K562 (cell line): ENCODE data around the gene DAB1.

Source experiments
- EP300 ChIP-seq: IDR thresholded peaks from 2 replicates; pipeline ENCODE4 v1.6.1; 2012; ENCODE audit warnings: low read length, improper control_type of control experiment
- JUND ChIP-seq, 2 experiments: IDR thresholded peaks; 2 replicates in 1 of 2; 3 replicates in 1 of 2; pipeline ENCODE4 v1.6.1; 2011; ENCODE audit warnings: borderline replicate concordance in 2 of 2, low read depth in 2 of 2, low read length in 2 of 2, improper control_type of control experiment in 1 of 2, missing biosample characterization in 1 of 2, missing genetic modification characterization in 1 of 2, missing genetic modification reagents in 1 of 2
- MYBL2 ChIP-seq, 2 experiments: fragments of 450-650 bp in 1 of 2; sonication (generic) in 1 of 2; formaldehyde crosslinking in 1 of 2; IDR thresholded peaks; 2 replicates each; pipeline versions ENCODE4 v1.6.1 to v1.8.1; 2017 to 2022; ENCODE audit warnings: borderline replicate concordance in 1 of 2, inconsistent platforms in 1 of 2, low read depth in 1 of 2, mild to moderate bottlenecking in 1 of 2, missing genetic modification reagents in 1 of 2, moderate library complexity in 1 of 2
- ZNF184 ChIP-seq: sonication (generic); formaldehyde crosslinking; IDR thresholded peaks from 2 replicates; pipeline ENCODE4 v1.5.0; 2020; ENCODE audit warnings: missing genetic modification reagents
- ZNF274 ChIP-seq: IDR thresholded peaks from 2 replicates; pipeline ENCODE4 v1.6.1; 2011; ENCODE audit warnings: low read depth, mild to moderate bottlenecking, low read length, moderate library complexity, borderline replicate concordance
- ZNF780A ChIP-seq: fragments of 250-450 bp; sonication (Bioruptor Pico); IDR thresholded peaks from 2 replicates; pipeline ENCODE4 v1.5.0; 2021; ENCODE audit warnings: mild to moderate bottlenecking
- TF ChIP-seq, protein P1 (sequence below), 3 experiments: IDR thresholded peaks in 2 of 3; conservative IDR thresholded peaks in 1 of 3; 2 replicates each; pipeline ENCODE4 v1.5.1; 2011 to 2012; ENCODE audit warnings: low read length in 3 of 3, mild to moderate bottlenecking in 3 of 3, control low read depth in 2 of 3, improper control_type of control experiment in 1 of 3, inconsistent platforms in 1 of 3, low read depth in 1 of 3, mixed read lengths in 1 of 3, moderate library complexity in 1 of 3; ENCODE audit not compliant: insufficient read depth in 2 of 3

DNA sequence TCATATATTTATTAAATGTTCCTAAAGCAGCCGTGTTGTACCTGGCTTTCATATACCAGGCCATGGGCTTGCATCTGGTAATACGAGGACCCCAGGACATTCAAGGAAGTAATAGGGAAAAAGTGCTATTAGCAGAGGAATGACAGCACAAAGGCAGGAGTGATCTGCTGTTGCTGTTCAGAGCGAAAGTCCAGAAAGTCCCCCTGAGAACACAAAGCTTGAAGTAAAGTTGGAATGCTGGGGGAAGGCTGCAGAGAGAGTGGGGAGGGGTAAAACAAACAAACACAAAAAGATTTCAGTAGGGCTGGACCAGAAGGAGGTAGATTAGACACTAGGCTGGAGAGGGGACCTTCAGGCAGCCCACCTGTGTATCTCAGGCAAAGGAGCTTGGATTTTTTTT is 363.4 kb downstream of the DAB1 start:
- TF ChIP-seq, protein P1, sequence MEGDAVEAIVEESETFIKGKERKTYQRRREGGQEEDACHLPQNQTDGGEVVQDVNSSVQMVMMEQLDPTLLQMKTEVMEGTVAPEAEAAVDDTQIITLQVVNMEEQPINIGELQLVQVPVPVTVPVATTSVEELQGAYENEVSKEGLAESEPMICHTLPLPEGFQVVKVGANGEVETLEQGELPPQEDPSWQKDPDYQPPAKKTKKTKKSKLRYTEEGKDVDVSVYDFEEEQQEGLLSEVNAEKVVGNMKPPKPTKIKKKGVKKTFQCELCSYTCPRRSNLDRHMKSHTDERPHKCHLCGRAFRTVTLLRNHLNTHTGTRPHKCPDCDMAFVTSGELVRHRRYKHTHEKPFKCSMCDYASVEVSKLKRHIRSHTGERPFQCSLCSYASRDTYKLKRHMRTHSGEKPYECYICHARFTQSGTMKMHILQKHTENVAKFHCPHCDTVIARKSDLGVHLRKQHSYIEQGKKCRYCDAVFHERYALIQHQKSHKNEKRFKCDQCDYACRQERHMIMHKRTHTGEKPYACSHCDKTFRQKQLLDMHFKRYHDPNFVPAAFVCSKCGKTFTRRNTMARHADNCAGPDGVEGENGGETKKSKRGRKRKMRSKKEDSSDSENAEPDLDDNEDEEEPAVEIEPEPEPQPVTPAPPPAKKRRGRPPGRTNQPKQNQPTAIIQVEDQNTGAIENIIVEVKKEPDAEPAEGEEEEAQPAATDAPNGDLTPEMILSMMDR (IDR thresholded peaks at IDR 0.05 in 2 of 3, conservative IDR thresholded peaks at IDR 0.05 in 1 of 3; ENCODE audit: insufficient read depth in 2 of 3, low read depth in 1 of 3, low read length in 3 of 3): no peak
- TF ChIP-seq EP300 (no peak), MYBL2 (IDR thresholded peaks at IDR 0.05; ENCODE audit: low read depth) (no peak), MYBL2 (CRISPR knock-in tag; IDR thresholded peaks at IDR 0.05; ENCODE audit: borderline replicate concordance) (no peak), JUND (IDR thresholded peaks at IDR 0.05; ENCODE audit: borderline replicate concordance, low read depth, low read length) (no peak), JUND (tag; IDR thresholded peaks at IDR 0.05; ENCODE audit: borderline replicate concordance, low read depth, low read length) (no peak), ZNF274 (no peak), ZNF184 (no peak), ZNF780A (no peak)
